ENCODE data around the gene CACNA1F.
A peak's percentile ranks its signal among the peaks of the same experiment; 100 is the strongest.

CACNA1F gene

DNA sequence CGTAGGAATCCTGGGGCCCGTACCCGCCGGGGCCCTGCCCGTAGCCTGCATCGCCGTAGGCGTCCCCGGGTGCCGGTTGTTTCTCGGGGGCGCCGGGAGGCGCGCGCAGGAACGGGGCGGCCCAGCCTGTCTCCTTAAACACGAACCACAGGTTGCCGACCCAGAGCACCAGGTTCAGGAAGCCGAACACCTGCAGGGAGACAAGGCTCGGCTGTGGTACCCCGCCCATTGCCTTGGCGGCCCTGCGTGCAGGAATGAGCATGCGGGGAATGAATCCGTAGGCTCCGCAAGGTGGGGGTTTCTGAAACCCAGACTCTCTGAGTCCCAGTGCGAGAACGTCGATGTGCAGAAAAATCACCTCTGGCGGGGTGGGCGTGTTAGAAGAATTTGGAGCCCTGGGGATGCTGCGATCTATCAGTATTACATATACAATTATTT lies 41.5 kb downstream of the CACNA1F start:
- Histone ChIP-seq H3K9me3 (replicated peaks; ENCODE audit: low read length) (no peaks in the 10 kb centered on the region), H3K9ac (ENCODE audit: low read depth, low read length) (peak overlapping the region; percentile 80), H3K27me3 (ENCODE audit: control insufficient read depth, insufficient read depth, low read length) (no peaks in the 10 kb centered on the region), H3K36me3 (ENCODE audit: insufficient read depth, low read length) (no peaks in the 10 kb centered on the region), H3K4me2 (ENCODE audit: low read length) (peak overlapping the region; percentile 85), H3K4me3 (ENCODE audit: low read length) (peak overlapping the region; percentile 77), H3K4me1 (ENCODE audit: control insufficient read depth, insufficient read depth, low read length) (peaks cover 5% of the 10 kb centered on the region)

DNA sequence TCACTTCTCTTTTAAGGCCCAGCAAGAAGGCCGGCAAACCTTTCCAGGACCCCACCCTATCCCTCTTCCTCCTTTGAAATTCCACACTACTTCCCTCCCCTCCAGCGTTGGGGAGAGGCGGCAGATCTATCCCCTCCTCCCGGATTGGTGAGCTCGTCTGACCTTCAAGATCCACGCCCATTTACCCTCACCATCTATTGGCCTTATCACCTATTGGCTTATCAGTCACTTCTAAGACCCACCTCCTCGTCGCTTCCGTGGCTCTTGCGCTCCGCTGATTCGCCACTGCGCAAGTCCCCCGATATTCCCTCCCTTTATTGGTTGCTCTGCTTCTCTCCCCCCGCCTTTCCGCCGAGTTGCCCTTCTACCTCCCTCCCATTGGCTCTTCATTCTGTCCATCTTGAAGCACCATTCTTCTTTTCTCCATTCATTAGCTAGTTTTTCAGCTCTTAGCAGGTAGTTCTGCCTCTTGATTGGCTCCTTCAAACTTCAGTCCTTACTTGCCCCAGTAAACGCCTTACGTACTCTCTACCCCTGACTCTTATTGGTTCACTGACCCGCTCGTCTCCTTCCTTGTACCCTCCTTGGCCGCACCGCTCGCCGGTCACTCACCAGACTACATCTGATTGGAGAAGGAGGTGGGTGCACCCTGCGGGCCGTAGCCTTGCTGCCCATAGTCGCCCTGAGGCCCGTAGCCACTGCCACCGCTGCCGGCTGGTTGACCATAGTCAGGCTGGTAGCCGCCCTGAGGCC lies 42.1 kb downstream of the CACNA1F start:
- Histone ChIP-seq H3K4me1 (ENCODE audit: control insufficient read depth, insufficient read depth, low read length) (peaks cover 5% of the 10 kb centered on the region), H3K9me3 (replicated peaks; ENCODE audit: low read length) (no peaks in the 10 kb centered on the region), H3K27me3 (ENCODE audit: control insufficient read depth, insufficient read depth, low read length) (no peaks in the 10 kb centered on the region), H3K4me2 (ENCODE audit: low read length) (peak overlapping the region; percentile 85), H3K4me3 (ENCODE audit: low read length) (peak overlapping the region; percentile 77), H3K9ac (ENCODE audit: low read depth, low read length) (peak overlapping the region; percentile 83), H3K36me3 (ENCODE audit: insufficient read depth, low read length) (no peaks in the 10 kb centered on the region)

DNA sequence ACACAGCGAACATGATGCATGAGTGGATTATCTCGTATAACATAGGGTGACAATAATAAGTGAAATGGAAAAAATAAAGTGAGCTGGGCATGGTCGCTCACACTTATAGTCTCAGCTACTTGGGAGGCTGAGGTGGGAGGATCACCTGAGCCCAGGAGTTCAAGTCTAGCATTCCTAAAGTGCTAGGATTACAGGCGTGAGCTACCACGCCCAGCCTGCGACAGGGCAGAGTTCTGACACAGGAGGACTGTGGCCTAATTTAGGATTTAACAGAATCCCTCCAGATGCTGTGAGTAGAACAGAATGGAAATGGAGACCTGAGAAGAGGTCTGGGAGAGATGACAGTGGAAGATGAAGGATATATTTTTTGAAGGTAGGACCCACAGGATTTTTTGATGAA lies 43.5 kb downstream of the CACNA1F start:
- peak overlapping the region; percentile 69 for H3K4me3 ChIP-seq (ENCODE audit: low read length)
- H3K9me3 ChIP-seq (replicated peaks; ENCODE audit: low read length), result no peaks in the 10 kb centered on the region
- no peak overlapping the region for H3K9ac ChIP-seq (ENCODE audit: low read depth, low read length)
- peak overlapping the region; percentile 66 for H3K4me2 ChIP-seq (ENCODE audit: low read length)
- H3K36me3 ChIP-seq (ENCODE audit: insufficient read depth, low read length), result no peaks in the 10 kb centered on the region
- peaks cover 12% of the 10 kb centered on the region for H3K4me1 ChIP-seq (ENCODE audit: control insufficient read depth, insufficient read depth, low read length)
- no peaks in the 10 kb centered on the region for H3K27me3 ChIP-seq (ENCODE audit: control insufficient read depth, insufficient read depth, low read length)

DNA sequence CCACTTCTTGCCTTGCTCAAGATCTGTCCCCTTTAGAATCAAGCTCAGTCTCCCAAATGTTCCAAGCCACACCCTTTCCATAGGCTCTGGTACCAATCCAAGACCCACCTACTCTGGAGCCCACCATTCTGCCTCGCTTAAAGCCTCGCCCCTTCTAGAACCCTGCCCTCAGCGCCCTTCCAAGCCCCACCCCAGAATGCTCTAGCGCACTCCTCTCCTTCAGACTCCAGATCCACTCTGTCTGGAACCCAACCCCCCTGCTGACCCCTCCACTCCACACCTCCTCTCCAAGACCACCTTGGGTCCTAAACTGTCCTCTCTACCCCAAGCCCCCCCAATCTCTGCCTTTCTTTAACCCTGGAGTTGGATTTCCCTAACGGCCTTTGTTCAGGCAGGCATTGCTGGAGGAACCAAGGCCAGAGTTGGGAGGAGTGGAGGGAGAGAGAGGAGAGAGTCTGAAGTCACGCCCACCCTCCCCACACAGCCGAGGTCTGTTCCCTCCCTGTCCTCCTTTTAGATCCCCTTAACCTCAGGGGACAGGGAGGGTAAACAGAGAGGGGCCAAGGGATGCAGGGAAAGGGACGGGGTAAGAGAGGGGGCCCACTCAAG lies 44.6 kb downstream of the CACNA1F start:
- H3K4me1 ChIP-seq (ENCODE audit: control insufficient read depth, insufficient read depth, low read length), result peaks cover 16% of the 10 kb centered on the region
- H3K4me3 ChIP-seq (ENCODE audit: low read length), result no peak overlapping the region

DNA sequence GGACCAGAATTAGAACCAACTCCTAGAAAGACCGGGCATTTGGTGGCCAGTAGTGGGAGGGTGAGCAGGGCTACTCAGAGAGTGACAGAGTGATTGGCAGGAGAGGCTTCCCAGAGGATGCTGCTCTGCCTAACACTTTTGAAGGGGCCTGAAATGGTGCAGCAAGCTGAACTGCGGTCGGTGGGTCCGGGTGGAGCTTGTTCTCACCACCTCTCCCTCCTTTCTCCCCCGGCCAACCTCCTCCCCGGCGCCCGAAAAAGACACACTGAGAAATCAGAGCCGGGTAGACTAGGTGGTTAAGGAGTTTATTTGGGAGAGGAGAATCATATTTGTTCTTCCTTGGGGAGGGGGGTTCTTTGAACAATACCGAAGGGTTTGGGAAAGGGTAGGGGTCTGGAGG lies 45.6 kb downstream of the CACNA1F start:
- H3K9ac ChIP-seq (ENCODE audit: low read depth, low read length), result no peak overlapping the region
- peaks cover 4% of the 10 kb centered on the region for H3K36me3 ChIP-seq (ENCODE audit: insufficient read depth, low read length)
- no peaks in the 10 kb centered on the region for H3K9me3 ChIP-seq (replicated peaks; ENCODE audit: low read length)
- no peaks in the 10 kb centered on the region for H3K27me3 ChIP-seq (ENCODE audit: control insufficient read depth, insufficient read depth, low read length)
- H3K4me1 ChIP-seq (ENCODE audit: control insufficient read depth, insufficient read depth, low read length), result peaks cover 16% of the 10 kb centered on the region
- no peak overlapping the region for H3K4me2 ChIP-seq (ENCODE audit: low read length)
- no peak overlapping the region for H3K4me3 ChIP-seq (ENCODE audit: low read length)

More for the DNA sequence above, 44.6 kb downstream of the CACNA1F start:
- Histone ChIP-seq H3K27me3 (ENCODE audit: control insufficient read depth, insufficient read depth, low read length) (no peaks in the 10 kb centered on the region), H3K4me2 (ENCODE audit: low read length) (no peak overlapping the region), H3K9me3 (replicated peaks; ENCODE audit: low read length) (no peaks in the 10 kb centered on the region), H3K9ac (ENCODE audit: low read depth, low read length) (no peak overlapping the region), H3K36me3 (ENCODE audit: insufficient read depth, low read length) (peaks cover 2% of the 10 kb centered on the region)

DNA sequence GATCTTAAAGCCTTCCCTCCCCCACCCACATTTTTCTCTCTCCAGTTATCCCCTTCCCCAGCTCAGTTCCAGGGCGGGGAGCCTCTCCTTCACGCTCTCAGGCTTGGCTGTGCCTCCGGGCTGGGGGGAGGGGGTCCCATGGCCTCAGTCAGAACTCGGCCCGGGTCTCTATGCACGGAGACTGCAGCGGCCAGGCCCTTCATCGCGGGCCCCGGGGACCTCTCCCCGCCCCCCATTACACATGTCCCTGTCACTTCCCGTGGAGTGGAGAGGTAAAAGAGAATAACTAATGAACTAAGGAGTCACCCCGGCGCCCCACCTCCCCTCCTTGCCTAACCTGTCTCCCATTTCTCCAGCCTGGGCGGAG lies 46.1 kb downstream of the CACNA1F start:
- Histone ChIP-seq H3K36me3 (ENCODE audit: insufficient read depth, low read length) (peaks cover 8% of the 10 kb centered on the region), H3K4me3 (ENCODE audit: low read length) (no peak overlapping the region), H3K27me3 (ENCODE audit: control insufficient read depth, insufficient read depth, low read length) (no peaks in the 10 kb centered on the region), H3K4me2 (ENCODE audit: low read length) (no peak overlapping the region), H3K4me1 (ENCODE audit: control insufficient read depth, insufficient read depth, low read length) (peaks cover 16% of the 10 kb centered on the region), H3K9ac (ENCODE audit: low read depth, low read length) (no peak overlapping the region), H3K9me3 (replicated peaks; ENCODE audit: low read length) (no peaks in the 10 kb centered on the region)

DNA sequence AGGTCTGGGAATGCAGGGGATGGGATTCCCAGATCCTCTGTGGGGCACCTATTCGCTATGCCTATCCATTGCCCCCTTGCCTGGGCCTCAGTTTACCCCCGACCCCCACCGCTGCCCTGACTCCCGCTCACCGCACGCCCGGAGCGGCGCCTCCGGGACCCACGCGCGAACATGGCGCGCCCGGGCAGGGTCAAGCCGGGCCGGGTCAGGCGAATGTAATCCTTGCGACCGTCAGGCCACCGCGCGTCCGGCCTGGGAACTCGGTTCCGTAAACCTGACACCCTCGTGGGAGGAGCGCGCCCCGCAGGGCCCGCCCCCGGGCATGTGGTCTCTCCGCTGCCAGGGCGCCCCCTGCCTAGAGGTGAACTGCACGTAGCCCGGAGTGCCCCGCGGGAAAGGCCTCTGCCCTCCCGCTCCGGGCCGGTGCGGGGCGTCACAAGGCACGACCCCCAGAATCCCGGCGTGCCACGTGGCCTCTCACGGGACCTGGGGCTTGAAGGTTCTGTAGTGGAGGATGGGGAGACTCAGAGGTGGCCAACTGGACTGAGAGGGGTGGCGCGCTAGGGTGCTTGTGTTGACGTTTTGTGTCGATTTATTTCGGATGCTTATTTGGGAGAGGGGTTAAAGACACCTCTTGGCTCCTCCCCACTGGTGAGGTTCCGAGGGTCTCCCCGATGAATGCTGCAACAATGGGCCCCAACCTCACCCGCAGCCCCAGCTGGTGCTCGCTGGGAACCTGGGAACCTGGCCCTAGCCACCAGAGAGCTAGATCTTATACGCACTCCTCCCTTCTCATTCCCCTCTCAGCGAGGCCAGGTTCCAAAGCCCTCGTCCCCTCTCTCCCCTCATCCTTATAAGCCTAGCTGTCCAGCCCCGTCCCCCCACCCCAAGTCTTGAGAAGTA lies 46.8 kb downstream of the CACNA1F start, which contains the start of gene PRICKLE3:
PRICKLE3 (minus strand) TSS at position 249 of the 903 bp plus-strand sequence; CDS start at position 173, 76 bp downstream.
- no peaks in the 10 kb centered on the region for H3K27me3 ChIP-seq (ENCODE audit: control insufficient read depth, insufficient read depth, low read length)
- peak within 1 kb of the TSS; percentile 82 for H3K4me2 ChIP-seq (ENCODE audit: low read length)
- H3K4me3 ChIP-seq (ENCODE audit: low read length), result peak within 1 kb of the TSS; percentile 76
- peaks cover 16% of the 10 kb centered on the region for H3K4me1 ChIP-seq (ENCODE audit: control insufficient read depth, insufficient read depth, low read length)
- peaks cover 8% of the 10 kb centered on the region for H3K36me3 ChIP-seq (ENCODE audit: insufficient read depth, low read length)
- H3K9me3 ChIP-seq (replicated peaks; ENCODE audit: low read length), result no peaks in the 10 kb centered on the region
- H3K9ac ChIP-seq (ENCODE audit: low read depth, low read length), result peak within 1 kb of the TSS; percentile 84

DNA sequence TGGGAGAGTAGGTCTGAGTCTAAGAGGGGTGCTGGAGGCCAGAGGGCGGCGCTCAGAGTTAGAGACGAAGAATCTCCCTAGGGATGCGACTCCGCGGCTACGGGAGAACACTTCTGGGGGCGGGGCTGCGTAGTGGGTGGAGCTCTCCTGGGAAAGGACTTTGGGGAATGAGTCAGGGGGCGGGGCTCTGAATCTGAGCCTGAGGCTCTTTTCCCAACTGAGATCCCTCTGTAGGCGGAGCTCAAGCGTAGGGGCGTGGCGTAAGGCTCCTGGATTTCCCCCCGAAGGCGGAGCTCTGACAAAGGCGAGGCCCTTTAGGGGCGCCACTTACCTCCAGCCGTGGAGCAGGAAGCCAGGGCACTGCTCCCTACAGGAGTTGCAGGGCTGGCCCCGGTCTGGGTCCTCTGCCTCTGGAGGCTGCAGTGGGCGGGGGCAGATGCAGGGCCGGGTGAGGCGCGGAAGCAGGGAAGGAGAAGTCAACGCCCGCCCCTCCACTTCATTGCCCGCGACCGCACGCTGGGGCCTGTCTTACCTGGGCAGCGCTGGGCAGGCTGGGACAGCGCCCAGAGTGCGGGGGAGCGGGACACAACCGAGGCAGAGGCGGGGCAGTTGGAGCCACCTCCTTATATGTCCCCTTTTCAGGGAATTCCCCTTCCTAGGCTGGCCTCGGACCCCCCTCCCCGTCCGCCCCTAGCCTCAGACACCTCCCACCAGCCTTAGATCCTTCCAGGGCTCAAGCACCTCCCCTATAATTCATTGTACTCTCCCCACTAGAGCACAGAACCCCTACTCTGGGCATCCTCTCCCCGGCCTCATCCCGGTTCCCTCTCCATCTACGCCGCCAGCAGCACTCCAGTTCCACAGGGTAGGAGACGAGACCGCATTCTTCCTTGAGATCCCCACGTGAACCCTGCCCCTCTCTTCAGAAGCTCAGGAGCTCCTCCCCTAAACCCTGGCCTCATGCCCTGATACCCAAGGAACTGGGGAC lies 48.6 kb downstream of the CACNA1F start:
- Histone ChIP-seq H3K9me3 (replicated peaks; ENCODE audit: low read length) (no peaks in the 10 kb centered on the region), H3K36me3 (ENCODE audit: insufficient read depth, low read length) (peaks cover 8% of the 10 kb centered on the region), H3K27me3 (ENCODE audit: control insufficient read depth, insufficient read depth, low read length) (no peaks in the 10 kb centered on the region), H3K4me1 (ENCODE audit: control insufficient read depth, insufficient read depth, low read length) (peaks cover 12% of the 10 kb centered on the region), H3K4me3 (ENCODE audit: low read length) (peak overlapping the region; percentile 76), H3K4me2 (ENCODE audit: low read length) (peak overlapping the region; percentile 82), H3K9ac (ENCODE audit: low read depth, low read length) (peak overlapping the region; percentile 35)

DNA sequence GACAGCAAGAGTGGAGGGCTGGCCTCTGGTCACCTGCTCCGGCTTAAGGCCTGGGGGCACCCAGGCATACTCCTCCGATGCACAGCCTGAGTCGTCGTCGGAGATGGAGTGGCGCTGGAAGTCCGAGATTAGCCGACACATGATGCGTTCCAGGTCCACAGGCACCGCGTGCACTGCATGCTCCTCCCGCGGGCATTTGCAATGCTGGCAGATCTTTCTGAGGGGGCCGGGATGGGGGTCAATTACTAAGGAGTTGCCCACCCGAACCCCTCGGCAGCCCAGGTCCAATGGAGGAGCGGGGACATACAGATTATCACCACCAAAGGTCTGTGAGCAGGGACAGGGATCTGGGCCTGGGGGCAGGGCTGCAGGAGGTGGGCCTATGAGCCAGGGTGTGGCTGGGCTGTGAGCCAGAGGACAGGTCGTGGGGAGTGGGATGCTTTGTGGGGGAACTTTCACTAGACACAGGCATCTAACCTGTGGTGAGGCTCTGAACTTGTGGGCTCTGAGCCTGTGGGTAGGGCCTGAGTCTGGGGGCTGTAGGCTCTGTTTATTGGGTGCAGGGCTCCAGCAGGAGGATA lies 49.3 kb downstream of the CACNA1F start:
- no peak overlapping the region for H3K9ac ChIP-seq (ENCODE audit: low read depth, low read length)
- H3K4me3 ChIP-seq (ENCODE audit: low read length), result peak overlapping the region; percentile 25
- peak overlapping the region; percentile 82 for H3K4me2 ChIP-seq (ENCODE audit: low read length)
- H3K36me3 ChIP-seq (ENCODE audit: insufficient read depth, low read length), result peaks cover 11% of the 10 kb centered on the region
- peaks cover 11% of the 10 kb centered on the region for H3K4me1 ChIP-seq (ENCODE audit: control insufficient read depth, insufficient read depth, low read length)
- H3K9me3 ChIP-seq (replicated peaks; ENCODE audit: low read length), result no peaks in the 10 kb centered on the region
- no peaks in the 10 kb centered on the region for H3K27me3 ChIP-seq (ENCODE audit: control insufficient read depth, insufficient read depth, low read length)

DNA sequence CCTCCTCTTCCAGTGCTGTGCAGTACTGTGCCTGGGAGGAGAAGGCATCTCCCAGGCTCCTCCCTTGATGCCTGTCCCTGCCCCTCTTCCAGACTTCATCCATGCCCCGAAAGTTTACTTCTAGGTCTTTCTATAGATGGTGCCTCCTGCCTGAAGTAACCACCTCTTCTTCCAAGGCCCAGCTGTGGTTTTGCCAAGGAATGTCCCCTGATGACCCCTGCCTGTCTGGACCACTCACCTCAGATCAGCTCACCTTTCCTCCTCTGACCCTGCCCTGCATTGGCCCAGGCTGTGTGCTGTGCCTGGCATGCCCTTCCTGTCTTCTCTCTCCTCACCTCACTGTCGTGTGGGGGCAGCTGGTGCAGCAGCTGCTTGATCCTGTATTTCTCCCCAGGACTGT lies 53.8 kb downstream of the CACNA1F start:
- H3K9me3 ChIP-seq (replicated peaks; ENCODE audit: low read length), result no peaks in the 10 kb centered on the region
- no peak overlapping the region for H3K4me2 ChIP-seq (ENCODE audit: low read length)
- H3K4me3 ChIP-seq (ENCODE audit: low read length), result no peak overlapping the region
- peaks cover 4% of the 10 kb centered on the region for H3K4me1 ChIP-seq (ENCODE audit: control insufficient read depth, insufficient read depth, low read length)
- H3K36me3 ChIP-seq (ENCODE audit: insufficient read depth, low read length), result peaks cover 38% of the 10 kb centered on the region
- no peaks in the 10 kb centered on the region for H3K27me3 ChIP-seq (ENCODE audit: control insufficient read depth, insufficient read depth, low read length)
- H3K9ac ChIP-seq (ENCODE audit: low read depth, low read length), result no peak overlapping the region

Measured in skeletal muscle satellite cell (primary cell).